Ovary (tissue), 3 donors: ENCODE measurements around the gene SLC6A1.

Experiments used
- CTCF ChIP-seq, 3 donors: fragments of 450-650 bp in 2 of 3; fragments of 200-600 bp in 1 of 3; IDR thresholded peaks; one replicate each; pipeline versions ENCODE4 v1.5.1 to v1.8.0; 2016 to 2022; ENCODE audit warnings: antibody characterized with exemption in 3 of 3, mild to moderate bottlenecking in 1 of 3
- EP300 ChIP-seq: sonication (generic); formaldehyde crosslinking; IDR thresholded peaks from one replicate; pipeline ENCODE4 v1.6.1; 2017; ENCODE audit warnings: antibody characterized with exemption
- POLR2A ChIP-seq: fragments of 450-650 bp; IDR thresholded peaks from one replicate; pipeline ENCODE4 v1.6.1; 2017; ENCODE audit warnings: antibody characterized with exemption, mild to moderate bottlenecking, moderate library complexity
- donor health status: DM: no; HTN: no; CAD: no.

DNA sequence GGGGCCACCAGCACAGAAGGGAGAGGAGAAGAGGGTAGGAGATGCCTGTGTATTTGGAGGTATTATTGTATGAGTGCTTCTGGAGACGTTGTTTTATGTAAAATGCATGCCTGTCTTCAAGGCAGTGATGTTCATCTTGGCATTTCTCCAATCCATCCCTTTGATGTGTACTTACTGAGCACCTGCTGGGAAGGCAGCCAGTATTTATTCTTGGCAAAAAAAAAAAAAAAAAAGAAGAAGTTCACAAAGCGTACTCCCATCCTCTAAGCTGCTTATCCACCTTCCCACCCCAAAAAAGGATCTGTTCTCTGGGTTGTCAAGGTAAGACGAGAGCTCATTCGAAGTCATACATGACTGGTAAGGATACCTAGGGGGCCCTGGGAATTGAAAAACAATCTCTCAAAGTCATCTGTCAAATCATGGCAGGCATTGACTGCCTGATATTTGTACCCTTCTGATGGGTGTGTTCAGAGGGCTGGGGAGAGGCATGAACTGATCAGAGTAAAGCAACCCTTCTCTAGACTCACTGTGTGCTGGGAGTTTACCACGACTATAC lies 30.0 kb upstream of the SLC6A1 start:
- TF ChIP-seq CTCF (IDR thresholded peaks at IDR 0.05): no peak
- no peak for TF ChIP-seq POLR2A
- no peak for TF ChIP-seq EP300
